Left ventricle myocardium inferior (tissue), 1 donor: ENCODE measurements around the gene JAK3. TPM values are rescaled to one million over a fixed set of nuclear protein-coding genes. Genes with fewer than 3 reads are reported as not detected.

ENCODE experiments used
- DNase-seq: peaks from one replicate; pipeline ENCODE4 v3.0.0-alpha.2; 2020
- H3K27ac ChIP-seq: fragments of 200-600 bp; replicated peaks from 2 replicates; pipeline ENCODE4 v1.8.0; 2021
- H3K27me3 ChIP-seq: fragments of 200-600 bp; 2 replicates; pipeline ENCODE4 v1.8.0; 2021; ENCODE audit warnings: low read depth
- H3K36me3 ChIP-seq: fragments of 200-600 bp; 2 replicates; pipeline ENCODE4 v1.8.0; 2021
- H3K4me1 ChIP-seq: fragments of 200-600 bp; 2 replicates; pipeline ENCODE4 v1.8.0; 2021
- H3K4me3 ChIP-seq: fragments of 200-600 bp; 2 replicates; pipeline ENCODE4 v1.8.0; 2021; ENCODE audit warnings: mild to moderate bottlenecking, moderate library complexity
- H3K9me3 ChIP-seq: fragments of 200-600 bp; replicated peaks from 2 replicates; pipeline ENCODE4 v1.8.0; 2021
- intact Hi-C: fragments of 100-400 bp; cut with micrococcal nuclease; formaldehyde crosslinking; loops from one replicate; pipeline ENCODE4 v1.11.0; 2022
- total RNA-seq: library from RNA; stranded (reverse); fragmentation: NEBNext Ultra II Directional; extraction: Animal tissue kit (Norgen Biotek cat#: 25700); gene quantifications from one replicate; pipeline ENCODE4 v1.2.1, GENCODE V29; 2021
- TF ChIP-seq, protein P1 (sequence below): fragments of 200-600 bp; IDR thresholded peaks from 2 replicates; pipeline ENCODE4 v1.8.0; 2021; ENCODE audit warnings: antibody characterized with exemption, mild to moderate bottlenecking, borderline replicate concordance
- donor health status: DM: no; HTN: yes; CAD: no; lungs with severe emphysema.

The JAK3 gene
- total RNA-seq, 1 donor from 2014 or later = 1.7 TPM

DNA sequence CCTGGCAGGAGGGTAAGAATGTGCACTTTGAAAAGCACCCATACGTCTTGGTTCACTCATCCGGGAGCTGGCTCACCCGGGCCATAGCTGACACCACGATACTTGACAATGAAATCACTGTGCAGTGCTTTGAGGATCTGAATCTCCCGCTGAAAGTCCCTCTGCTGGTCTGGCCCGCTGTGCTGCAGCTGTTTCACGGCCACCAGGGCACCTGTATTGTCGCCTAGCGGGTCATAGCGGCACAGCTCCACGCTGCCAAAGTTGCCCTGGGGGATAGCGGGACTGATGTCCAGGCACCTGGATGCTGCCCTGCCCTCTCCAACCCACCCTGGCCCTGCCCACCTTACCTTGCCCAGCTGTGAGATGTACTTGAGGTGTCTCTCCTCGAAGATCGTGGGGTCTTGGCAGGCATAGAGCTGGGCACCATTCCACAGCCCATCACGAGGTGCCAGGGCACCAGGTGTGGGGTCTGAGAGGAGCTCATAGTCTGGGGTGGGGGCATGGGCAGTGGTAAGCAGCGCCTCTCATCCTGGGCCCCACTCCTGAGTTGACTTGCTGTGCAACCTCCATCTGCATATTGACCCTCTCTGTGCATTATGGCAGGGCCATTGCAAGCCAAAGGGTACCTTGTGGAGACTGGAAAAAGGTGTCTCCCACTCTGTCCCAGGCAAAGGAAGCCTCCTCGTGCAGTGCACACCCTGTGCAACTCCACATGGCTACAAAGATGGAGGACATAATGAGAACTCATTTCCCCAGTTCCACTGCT, 15.2 kb downstream of the JAK3 start:
- H3K4me1 ChIP-seq = no peaks in the 10 kb centered on the region
- peaks cover 94% of the 10 kb centered on the region for H3K27me3 ChIP-seq
- TF ChIP-seq, protein P1, sequence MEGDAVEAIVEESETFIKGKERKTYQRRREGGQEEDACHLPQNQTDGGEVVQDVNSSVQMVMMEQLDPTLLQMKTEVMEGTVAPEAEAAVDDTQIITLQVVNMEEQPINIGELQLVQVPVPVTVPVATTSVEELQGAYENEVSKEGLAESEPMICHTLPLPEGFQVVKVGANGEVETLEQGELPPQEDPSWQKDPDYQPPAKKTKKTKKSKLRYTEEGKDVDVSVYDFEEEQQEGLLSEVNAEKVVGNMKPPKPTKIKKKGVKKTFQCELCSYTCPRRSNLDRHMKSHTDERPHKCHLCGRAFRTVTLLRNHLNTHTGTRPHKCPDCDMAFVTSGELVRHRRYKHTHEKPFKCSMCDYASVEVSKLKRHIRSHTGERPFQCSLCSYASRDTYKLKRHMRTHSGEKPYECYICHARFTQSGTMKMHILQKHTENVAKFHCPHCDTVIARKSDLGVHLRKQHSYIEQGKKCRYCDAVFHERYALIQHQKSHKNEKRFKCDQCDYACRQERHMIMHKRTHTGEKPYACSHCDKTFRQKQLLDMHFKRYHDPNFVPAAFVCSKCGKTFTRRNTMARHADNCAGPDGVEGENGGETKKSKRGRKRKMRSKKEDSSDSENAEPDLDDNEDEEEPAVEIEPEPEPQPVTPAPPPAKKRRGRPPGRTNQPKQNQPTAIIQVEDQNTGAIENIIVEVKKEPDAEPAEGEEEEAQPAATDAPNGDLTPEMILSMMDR = no peak
- no peak overlapping the region for H3K4me3 ChIP-seq
- H3K36me3 ChIP-seq = no peaks in the 10 kb centered on the region
- intact Hi-C loops = no loop called here
- H3K9me3 ChIP-seq = no peaks in the 10 kb centered on the region
- no peak for DNase-seq
- H3K27ac ChIP-seq = no peak overlapping the region

DNA sequence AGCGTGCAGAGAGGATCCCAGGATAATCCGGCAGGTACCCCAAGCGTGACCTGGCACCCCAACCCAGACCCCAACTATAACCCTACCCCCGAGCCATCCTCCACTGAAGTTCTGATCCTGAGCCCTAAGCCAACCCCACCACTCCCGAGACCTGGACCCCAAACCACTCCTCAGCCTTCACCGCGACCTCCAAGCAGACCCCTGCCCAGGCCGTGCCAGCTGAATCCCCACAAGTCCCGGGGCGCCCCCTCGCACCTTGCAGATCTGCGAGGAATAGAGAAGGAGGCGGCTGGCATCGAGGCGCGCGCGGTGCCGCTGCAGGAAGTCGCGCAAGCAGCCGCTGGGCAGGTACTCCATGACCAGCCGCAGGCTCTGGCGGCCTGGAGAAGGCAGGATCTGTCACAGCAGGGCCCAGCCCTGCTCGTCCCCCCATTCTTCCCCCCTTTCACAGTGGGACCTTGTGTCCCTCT, 16.3 kb downstream of the JAK3 start:
- intact Hi-C loops = no loop called here
- H3K27me3 ChIP-seq = peaks cover 98% of the 10 kb centered on the region
- H3K4me3 ChIP-seq = peak overlapping the region; percentile 21
- H3K36me3 ChIP-seq = no peaks in the 10 kb centered on the region
- H3K4me1 ChIP-seq = no peaks in the 10 kb centered on the region
- TF ChIP-seq, protein P1 = no peak
- no peaks in the 10 kb centered on the region for H3K9me3 ChIP-seq
- DNase-seq = no peak
- no peak overlapping the region for H3K27ac ChIP-seq

DNA sequence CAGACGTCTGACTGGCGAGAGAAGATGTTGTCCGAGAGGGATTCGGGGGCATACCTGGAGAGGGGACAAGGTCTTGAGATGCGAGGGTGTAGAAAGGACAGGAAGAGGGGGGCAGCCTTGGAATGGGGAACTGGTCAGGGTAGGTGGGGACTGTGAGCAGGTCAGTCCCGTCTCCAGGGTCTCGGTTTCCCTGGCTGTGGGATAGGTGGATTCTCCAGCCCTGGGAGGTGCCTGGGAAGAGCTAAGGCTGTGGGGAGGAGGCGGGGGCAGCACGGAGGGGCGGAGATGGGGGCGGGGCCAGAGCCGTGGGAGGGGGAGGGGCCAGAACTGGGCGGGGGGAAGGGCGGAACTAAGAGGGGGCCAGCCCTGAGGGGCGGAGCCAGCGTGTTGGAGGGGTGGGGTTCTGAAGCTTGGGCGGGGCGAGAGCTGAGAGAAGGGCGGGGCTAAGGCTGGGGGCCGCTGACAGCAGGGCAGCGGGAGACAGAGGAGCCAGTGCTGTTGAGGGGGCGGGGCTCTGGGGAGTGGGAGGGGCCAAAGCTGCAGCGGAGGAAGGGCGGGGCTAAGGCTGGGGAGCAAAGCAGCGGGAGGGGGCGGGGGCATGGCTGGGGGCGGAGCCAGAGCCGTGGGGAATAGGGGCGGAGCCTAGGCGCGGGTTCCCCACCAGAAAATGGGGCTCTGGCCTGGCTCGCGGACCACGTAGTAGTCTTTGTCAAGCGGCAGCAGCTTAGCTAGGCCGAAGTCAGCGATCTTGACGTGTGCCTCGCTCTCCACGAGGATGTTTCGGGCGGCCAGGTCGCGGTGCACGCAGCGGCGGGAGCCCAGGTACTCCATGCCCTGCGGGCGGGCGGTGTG, 17.0 kb downstream of the JAK3 start:
- Histone ChIP-seq H3K27me3 (peaks cover 97% of the 10 kb centered on the region), H3K4me3 (peak overlapping the region; percentile 34), H3K27ac (no peak overlapping the region), H3K9me3 (no peaks in the 10 kb centered on the region), H3K36me3 (no peaks in the 10 kb centered on the region), H3K4me1 (no peaks in the 10 kb centered on the region)
- DNase-seq = no peak
- TF ChIP-seq, protein P1 = no peak
- intact Hi-C loops = no loop called here

DNA sequence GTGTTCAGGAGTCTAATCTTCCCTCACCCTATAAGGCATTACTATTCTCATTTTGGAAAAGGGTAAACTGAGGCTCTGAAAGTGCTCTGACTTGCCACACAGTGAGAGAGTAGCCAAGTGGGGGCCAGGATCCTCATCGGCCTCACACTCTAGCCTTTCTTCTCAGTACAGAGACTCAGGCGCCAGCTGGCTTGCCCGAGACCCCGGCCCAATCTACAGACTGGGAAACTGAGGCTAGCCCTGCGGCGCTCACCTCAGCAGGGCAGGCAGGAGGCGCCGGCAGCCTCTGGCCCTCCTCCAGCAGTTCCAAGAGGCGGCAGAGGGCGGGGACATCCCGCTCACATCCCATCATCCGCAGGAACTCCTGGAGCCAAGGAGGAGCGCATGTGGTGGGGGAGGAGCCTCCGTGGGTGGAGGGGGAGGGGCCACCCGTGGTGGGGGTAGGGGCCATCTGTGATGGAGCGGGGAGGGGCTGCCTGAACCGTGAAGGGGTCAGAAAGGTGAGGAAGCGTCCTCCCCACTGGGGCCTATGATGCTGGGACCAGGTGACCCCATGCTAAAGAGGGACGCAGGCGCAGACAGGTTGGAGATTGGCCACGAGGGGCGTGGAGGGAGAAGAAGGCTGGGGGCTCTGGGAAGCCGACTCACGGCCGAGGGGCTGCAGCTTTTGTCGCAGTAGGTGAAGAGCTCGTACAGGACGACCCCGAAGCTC, 17.8 kb downstream of the JAK3 start:
- no peak overlapping the region for H3K27ac ChIP-seq
- H3K9me3 ChIP-seq = no peaks in the 10 kb centered on the region
- TF ChIP-seq, protein P1 = no peak
- intact Hi-C loops = no loop called here
- DNase-seq = no peak
- peaks cover 95% of the 10 kb centered on the region for H3K27me3 ChIP-seq
- no peaks in the 10 kb centered on the region for H3K36me3 ChIP-seq
- peak overlapping the region; percentile 34 for H3K4me3 ChIP-seq
- no peaks in the 10 kb centered on the region for H3K4me1 ChIP-seq

DNA sequence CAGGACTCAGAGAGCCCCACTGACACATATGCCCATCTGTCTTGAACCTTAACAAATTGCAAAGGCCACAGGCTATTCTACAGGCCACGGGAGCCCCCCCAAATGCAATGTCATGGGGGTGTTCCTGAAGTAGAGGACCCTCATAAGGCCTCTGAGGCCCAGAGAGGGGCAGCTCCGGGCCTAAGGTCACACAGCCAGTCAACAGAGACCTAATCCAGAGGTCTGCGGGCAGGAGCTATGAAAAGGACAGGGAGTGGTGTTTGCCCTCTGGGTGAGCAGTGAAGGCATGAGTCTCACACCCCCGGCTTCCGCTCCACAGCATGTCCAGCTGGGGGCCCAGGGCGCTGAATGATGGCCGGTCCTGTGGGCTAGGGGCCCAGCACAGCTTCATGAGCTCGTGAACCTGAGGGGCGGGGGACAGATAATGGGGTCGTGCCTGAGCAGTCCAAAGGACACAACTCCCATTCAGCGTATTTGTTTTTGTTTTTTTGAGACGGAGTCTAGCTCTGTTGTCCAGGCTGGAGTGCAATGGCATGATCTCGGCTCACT, 21.2 kb downstream of the JAK3 start:
- Histone ChIP-seq H3K27me3 (peaks cover 93% of the 10 kb centered on the region), H3K36me3 (no peaks in the 10 kb centered on the region), H3K4me3 (no peak overlapping the region), H3K27ac (no peak overlapping the region), H3K9me3 (no peaks in the 10 kb centered on the region), H3K4me1 (no peaks in the 10 kb centered on the region)
- intact Hi-C loops = no loop called here
- no peak for DNase-seq
- TF ChIP-seq, protein P1 = no peak
